Spleen (tissue), 11 donors: ENCODE measurements around the gene SLC17A5. TPM values are rescaled to one million over a fixed set of nuclear protein-coding genes. Genes with fewer than 3 reads are reported as not detected.
A peak's percentile ranks its signal among the peaks of the same experiment; 100 is the strongest.

Experiments
- DNase-seq: peaks from one replicate; pipeline ENCODE4 v3.0.0-alpha.2; 2020
- H3K27ac ChIP-seq, 8 donors: fragments of 200-600 bp; sonication (generic) in 7 of 8; 1 replicate in 4 of 8; 2 replicates in 4 of 8; pipeline versions ENCODE4 v1.5.0 to v1.8.0; 2016 to 2021; ENCODE audit warnings: inconsistent platforms in 4 of 8, mild to moderate bottlenecking in 4 of 8, moderate library complexity in 1 of 8
- H3K27me3 ChIP-seq, 7 donors: fragments of 200-600 bp; sonication (generic) in 6 of 7; replicated peaks in 1 of 7; 1 replicate in 4 of 7; 2 replicates in 3 of 7; pipeline versions ENCODE4 v1.5.0 to v1.8.0; 2016 to 2021; ENCODE audit warnings: inconsistent platforms in 3 of 7, mild to moderate bottlenecking in 1 of 7
- H3K36me3 ChIP-seq, 6 donors: fragments of 200-600 bp; sonication (generic) in 5 of 6; 1 replicate in 4 of 6; 2 replicates in 2 of 6; pipeline versions ENCODE4 v1.5.0 to v1.8.0; 2016 to 2021; ENCODE audit warnings: inconsistent platforms in 2 of 6
- H3K4me1 ChIP-seq, 6 donors: fragments of 200-600 bp; sonication (generic) in 5 of 6; 1 replicate in 3 of 6; 2 replicates in 3 of 6; pipeline versions ENCODE4 v1.5.0 to v1.8.0; 2016 to 2021; ENCODE audit warnings: inconsistent platforms in 3 of 6
- H3K4me3 ChIP-seq, 8 donors: fragments of 200-600 bp; sonication (generic) in 7 of 8; 1 replicate in 4 of 8; 2 replicates in 4 of 8; pipeline versions ENCODE4 v1.5.0 to v1.8.0; 2016 to 2021; ENCODE audit warnings: inconsistent platforms in 4 of 8, mild to moderate bottlenecking in 4 of 8, moderate library complexity in 2 of 8
- H3K9me3 ChIP-seq, 8 donors: fragments of 200-600 bp; sonication (generic) in 7 of 8; 1 replicate in 4 of 8; 2 replicates in 4 of 8; pipeline versions ENCODE4 v1.5.0 to v1.8.0; 2016 to 2021; ENCODE audit warnings: inconsistent platforms in 4 of 8
- POLR2A ChIP-seq, 3 donors: fragments of 450-650 bp; IDR thresholded peaks; one replicate each; pipeline ENCODE4 v1.5.1; 2017; ENCODE audit warnings: antibody characterized with exemption in 3 of 3, mild to moderate bottlenecking in 1 of 3
- POLR2AphosphoS5 ChIP-seq, 3 donors: sonication (generic); formaldehyde crosslinking; IDR thresholded peaks; one replicate each; pipeline ENCODE4 v1.5.1; 2017; ENCODE audit warnings: antibody characterized with exemption in 3 of 3
- WGBS, 5 donors: extraction: QIAGEN DNeasy Blood & Tissue Kit in 3 of 5; methylation state at CpG; one replicate each; pipeline versions ENCODE4 v1.1.5 to v1.1.7; 2013 to 2018; 5-methylcytosine and 5-hydroxymethylcytosine counted together
- intact Hi-C: fragments of 100-400 bp; cut with DNase I; formaldehyde crosslinking; loops from one replicate; pipeline ENCODE4 v1.15.0; 2023; ENCODE audit warnings: low total_unique reads
- polyA plus RNA-seq, 3 donors: library from polyadenylated mRNA; stranded (reverse); fragments of 200-250 nt; gene quantifications; one replicate each; pipeline ENCODE4 v1.2.1, GENCODE V29; 2013
- total RNA-seq, 7 donors: library from RNA; depleted of rRNA in 3 of 7; stranded (reverse); fragments of >200 nt in 3 of 7; fragmentation: NEBNext Ultra II Directional in 4 of 7; extraction: Animal tissue kit (Norgen Biotek cat#: 25700) in 4 of 7; gene quantifications; one replicate each; pipeline versions ENCODE4 v1.1.0 to v1.2.1, GENCODE V29; 2016 to 2021
- TF ChIP-seq, protein P1 (sequence below), 11 experiments: fragments of 200-600 bp in 7 of 11; fragments of 450-650 bp in 4 of 11; sonication (generic) in 4 of 11; IDR thresholded peaks in 8 of 11; conservative IDR thresholded peaks in 3 of 11; 1 replicate in 7 of 11; 2 replicates in 4 of 11; pipeline versions ENCODE4 v1.4.0 to v1.8.0; 2016 to 2021; ENCODE audit warnings: antibody characterized with exemption in 11 of 11, inconsistent platforms in 4 of 11, mild to moderate bottlenecking in 1 of 11
- donor health status: healthy with polysubstance abuse.
- donor health status: DM: no; HTN: no; CAD: no; lungs with moderate emphysema.
- donor health status: DM: no; HTN: no; CAD: no.
- donor health status: Bipolar disorder and iron deficiency.
- donor health status: healthy.
- donor health status: DM: no; HTN: no; CAD: no.
- donor health status: DM: yes; HTN: yes; CAD: no.

SLC17A5 gene
- total and polyA plus RNA-seq, 10 donors, result 1.1 to 22.8 (median 11.9) TPM

DNA sequence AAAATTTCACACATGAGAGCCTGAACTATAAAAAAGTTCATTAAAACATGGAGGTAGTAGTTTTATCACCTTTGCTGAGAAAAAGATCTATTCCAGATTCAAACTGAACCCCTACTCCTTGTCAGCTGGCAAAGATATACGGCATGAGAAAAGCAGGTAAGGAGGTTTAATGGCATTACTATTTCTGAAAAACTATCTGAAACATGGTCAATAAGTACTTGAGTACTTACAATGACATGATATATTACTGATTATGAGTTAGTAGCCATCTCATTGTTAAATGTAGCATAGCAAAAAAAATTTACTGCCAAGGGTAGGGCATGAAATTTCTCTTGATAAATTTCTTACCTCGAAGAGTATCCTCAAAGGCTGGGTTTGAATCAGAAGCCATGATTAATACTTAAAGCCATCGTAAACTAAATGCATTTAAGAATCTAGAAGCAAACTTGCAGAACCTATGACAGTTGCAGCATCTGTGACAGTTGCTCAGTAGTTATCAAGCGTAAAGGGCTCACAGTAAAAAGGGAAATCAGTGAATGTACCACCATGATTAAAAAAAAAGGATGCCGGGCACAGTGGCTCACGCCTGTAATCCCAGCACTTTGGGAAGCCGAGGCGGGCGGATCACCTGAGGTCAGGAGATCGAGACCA, 8.7 kb downstream of the SLC17A5 start:
- Histone ChIP-seq H3K4me1 (peaks cover 0 to 26% (median 11%) of the 10 kb centered on the region in 6 donors), H3K36me3 (peaks cover 0 to 58% (median 19%) of the 10 kb centered on the region in 6 donors), H3K4me3 (peak overlapping the region; percentile 11 to 61 (median 30)), H3K27me3 (no peaks in the 10 kb centered on the region), H3K27ac (peak overlapping the region in 1 of 8 donors; percentile 45), H3K9me3 (no peaks in the 10 kb centered on the region)
- DNase-seq, result no peak
- WGBS, 5 donors, result 32 to 47% (median 40%) methylated on average over 10 of the region's 10 CpGs
- no peak for TF ChIP-seq POLR2A (IDR thresholded peaks at IDR 0.05)
- intact Hi-C loops, result no loop called here

DNA sequence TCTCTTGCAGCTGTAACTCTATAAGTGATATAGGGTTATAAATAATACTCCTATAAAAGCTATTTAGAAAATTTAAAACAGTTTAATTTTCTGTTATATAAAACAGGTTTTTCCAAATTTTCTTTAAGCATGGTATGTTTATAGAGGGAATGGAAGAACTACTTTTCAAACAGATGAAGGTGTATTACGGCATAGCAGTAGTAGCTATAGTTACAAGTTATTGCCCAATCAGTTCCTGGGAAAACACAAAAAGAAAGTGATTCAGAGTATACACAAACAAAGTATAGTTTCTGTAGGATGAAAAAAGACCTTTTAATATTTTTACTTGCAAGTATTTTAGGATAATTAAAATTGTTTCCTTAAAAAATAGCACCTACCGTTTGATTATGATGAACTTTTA, 9.8 kb downstream of the SLC17A5 start:
- WGBS, 5 donors, result 74 to 92% (median 84%) methylated on average over 2 of the region's 2 CpGs

DNA sequence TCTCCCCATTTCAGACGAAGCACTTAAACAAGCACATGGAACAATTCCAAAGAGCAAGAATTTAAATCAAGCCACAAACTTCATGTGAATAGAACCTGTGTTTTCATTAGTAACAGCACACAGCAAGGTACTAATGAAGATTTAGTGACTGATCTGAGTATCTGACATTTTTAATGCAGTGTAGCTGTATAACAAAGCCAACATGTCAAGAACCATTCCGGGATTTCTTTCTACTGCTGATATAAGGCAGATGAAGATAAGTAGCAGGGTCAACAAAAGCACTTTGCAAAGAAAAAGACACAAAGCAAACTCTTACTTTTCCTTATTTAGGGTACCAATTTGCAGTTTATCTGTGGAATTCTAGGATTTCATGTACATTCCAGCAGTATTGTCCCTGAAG, 11.3 kb downstream of the SLC17A5 start:
- WGBS, 5 donors, result 66 to 89% (median 84%) methylated on average over 2 of the region's 2 CpGs
- no peaks in the 10 kb centered on the region for H3K9me3 ChIP-seq
- TF ChIP-seq POLR2AphosphoS5 (IDR thresholded peaks at IDR 0.05) (no peak), POLR2A (IDR thresholded peaks at IDR 0.05) (no peak)
- TF ChIP-seq, protein P1, sequence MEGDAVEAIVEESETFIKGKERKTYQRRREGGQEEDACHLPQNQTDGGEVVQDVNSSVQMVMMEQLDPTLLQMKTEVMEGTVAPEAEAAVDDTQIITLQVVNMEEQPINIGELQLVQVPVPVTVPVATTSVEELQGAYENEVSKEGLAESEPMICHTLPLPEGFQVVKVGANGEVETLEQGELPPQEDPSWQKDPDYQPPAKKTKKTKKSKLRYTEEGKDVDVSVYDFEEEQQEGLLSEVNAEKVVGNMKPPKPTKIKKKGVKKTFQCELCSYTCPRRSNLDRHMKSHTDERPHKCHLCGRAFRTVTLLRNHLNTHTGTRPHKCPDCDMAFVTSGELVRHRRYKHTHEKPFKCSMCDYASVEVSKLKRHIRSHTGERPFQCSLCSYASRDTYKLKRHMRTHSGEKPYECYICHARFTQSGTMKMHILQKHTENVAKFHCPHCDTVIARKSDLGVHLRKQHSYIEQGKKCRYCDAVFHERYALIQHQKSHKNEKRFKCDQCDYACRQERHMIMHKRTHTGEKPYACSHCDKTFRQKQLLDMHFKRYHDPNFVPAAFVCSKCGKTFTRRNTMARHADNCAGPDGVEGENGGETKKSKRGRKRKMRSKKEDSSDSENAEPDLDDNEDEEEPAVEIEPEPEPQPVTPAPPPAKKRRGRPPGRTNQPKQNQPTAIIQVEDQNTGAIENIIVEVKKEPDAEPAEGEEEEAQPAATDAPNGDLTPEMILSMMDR (IDR thresholded peaks at IDR 0.05 in 8 of 11, conservative IDR thresholded peaks at IDR 0.05 in 3 of 11), result no peak
- no peak overlapping the region for H3K27ac ChIP-seq
- H3K4me1 ChIP-seq, result peaks cover 0 to 26% (median 11%) of the 10 kb centered on the region in 6 donors
- intact Hi-C loops, result no loop called here
- peaks cover 0 to 62% (median 27%) of the 10 kb centered on the region in 6 donors for H3K36me3 ChIP-seq
- no peak for DNase-seq
- no peak overlapping the region for H3K4me3 ChIP-seq
- H3K27me3 ChIP-seq, result no peaks in the 10 kb centered on the region

More for the DNA sequence above, 9.8 kb downstream of the SLC17A5 start:
- Histone ChIP-seq H3K9me3 (no peaks in the 10 kb centered on the region), H3K27me3 (no peaks in the 10 kb centered on the region), H3K36me3 (peaks cover 0 to 58% (median 23%) of the 10 kb centered on the region in 6 donors), H3K4me1 (peaks cover 0 to 26% (median 11%) of the 10 kb centered on the region in 6 donors), H3K27ac (no peak overlapping the region), H3K4me3 (no peak overlapping the region)
- TF ChIP-seq, protein P1 (IDR thresholded peaks at IDR 0.05 in 8 of 11, conservative IDR thresholded peaks at IDR 0.05 in 3 of 11), result no peak
- no peak for TF ChIP-seq POLR2AphosphoS5 (IDR thresholded peaks at IDR 0.05)
- TF ChIP-seq POLR2A (IDR thresholded peaks at IDR 0.05), result no peak
- intact Hi-C loops, result no loop called here
- DNase-seq, result no peak

DNA sequence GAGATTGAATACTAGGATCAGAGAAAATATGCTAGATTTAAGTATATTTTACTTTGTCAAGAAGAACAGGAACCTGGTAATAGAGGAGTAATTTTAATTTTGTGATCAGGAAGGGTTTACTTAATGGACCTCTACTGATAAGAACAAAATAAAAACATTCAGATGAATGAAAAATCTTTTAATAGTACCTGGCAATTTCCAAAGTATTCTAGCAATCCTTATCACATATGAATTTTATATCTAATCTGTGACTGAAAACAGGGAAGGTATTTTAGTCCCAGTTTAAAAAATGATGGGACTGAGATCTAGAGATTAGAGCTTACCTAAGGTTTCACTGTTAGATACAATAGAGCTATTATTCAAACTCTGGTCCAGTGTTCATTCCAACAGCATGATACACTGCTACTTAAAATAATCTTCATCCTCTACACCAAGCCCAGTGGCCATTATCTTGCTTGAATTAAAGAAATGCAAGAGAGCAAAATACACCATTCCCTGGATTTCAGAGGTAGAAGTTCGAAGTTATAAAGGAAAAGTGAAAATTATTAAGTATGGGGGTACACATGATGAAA, 13.5 kb downstream of the SLC17A5 start:
- intact Hi-C loops, result no loop called here
- TF ChIP-seq POLR2A (IDR thresholded peaks at IDR 0.05) (no peak), POLR2AphosphoS5 (IDR thresholded peaks at IDR 0.05) (no peak)
- TF ChIP-seq, protein P1 (IDR thresholded peaks at IDR 0.05 in 8 of 11, conservative IDR thresholded peaks at IDR 0.05 in 3 of 11), result no peak
- peaks cover 0 to 82% (median 32%) of the 10 kb centered on the region in 6 donors for H3K36me3 ChIP-seq
- no peak overlapping the region for H3K4me3 ChIP-seq
- H3K9me3 ChIP-seq, result no peaks in the 10 kb centered on the region
- peaks cover 0 to 12% (median 4%) of the 10 kb centered on the region in 6 donors for H3K4me1 ChIP-seq
- no peak overlapping the region for H3K27ac ChIP-seq
- 92 to 98% (median 94%) methylated on average over 1 of the region's 1 CpG for WGBS, 5 donors
- no peak for DNase-seq
- no peaks in the 10 kb centered on the region for H3K27me3 ChIP-seq
